Eye (tissue), 1 donor: ENCODE measurements around the gene C14orf39.
"Not testable (repeated sequence)": the region's sequence is repeated elsewhere in the genome, so short reads cannot be mapped to it uniquely, and the experiment has no call there.

Experiments used
- DNase-seq: peaks from one replicate; pipeline ENCODE4 v3.0.0-alpha.2; 2015

The C14orf39 gene

GRCh38 chr14:60488175-60488574 lies 2.3 kb upstream of the C14orf39 start:
- DNase-seq = peak; percentile 25

DNA sequence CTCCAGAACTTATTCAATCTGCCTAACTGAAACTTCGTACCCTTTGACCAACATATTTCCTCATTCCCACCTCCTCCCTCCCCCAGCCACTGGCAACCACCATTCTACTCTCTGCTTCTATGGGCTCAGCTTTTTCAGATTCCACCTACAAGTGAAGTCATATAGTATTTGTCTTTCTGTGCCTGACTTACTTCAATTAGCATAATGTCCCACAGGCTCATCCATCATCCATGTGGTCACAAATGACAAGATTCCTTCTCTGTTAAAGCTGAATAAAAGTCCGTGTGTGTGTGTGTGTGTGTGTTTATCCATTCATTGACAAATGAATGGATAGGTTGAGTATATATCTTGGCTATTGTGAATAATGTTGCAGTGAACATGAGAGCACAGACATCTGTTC lies 1.3 kb upstream of the C14orf39 start:
- no peak for DNase-seq

GRCh38 chr14:60485057-60485597 lies 736 bp downstream of the C14orf39 start:
- DNase-seq = peak; percentile 86

GRCh38 chr14:60482743-60483142 lies 3.1 kb downstream of the C14orf39 start:
- peak; percentile 6 for DNase-seq

GRCh38 chr14:60480248-60480647 lies 5.6 kb downstream of the C14orf39 start:
- DNase-seq = not testable (repeated sequence)

GRCh38 chr14:60455875-60456274 lies 30.0 kb downstream of the C14orf39 start:
- no peak for DNase-seq

DNA sequence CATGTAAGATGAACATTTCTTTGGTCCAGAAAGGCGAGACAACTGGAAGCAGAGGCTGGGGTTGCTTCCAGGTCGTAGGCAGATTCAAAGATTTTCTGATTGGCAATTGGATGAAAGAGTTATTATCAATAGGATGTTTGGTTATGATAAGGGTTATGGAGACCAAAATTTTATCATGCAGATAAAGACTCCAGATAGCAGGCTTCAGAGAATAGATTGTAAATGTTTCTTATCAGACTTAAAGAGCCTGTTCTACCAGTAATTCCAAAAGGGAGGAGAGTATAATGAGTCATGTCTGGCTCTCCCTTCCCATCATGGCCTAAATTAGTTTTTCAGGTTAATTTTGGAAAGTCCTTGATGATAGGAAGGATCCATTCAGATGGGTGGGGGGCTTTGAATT lies 55.6 kb downstream of the C14orf39 start:
- no peak for DNase-seq

- no peak for DNase-seq
Observed at GRCh38 chr14:60420050-60420449, 65.8 kb downstream of the C14orf39 start.

DNA sequence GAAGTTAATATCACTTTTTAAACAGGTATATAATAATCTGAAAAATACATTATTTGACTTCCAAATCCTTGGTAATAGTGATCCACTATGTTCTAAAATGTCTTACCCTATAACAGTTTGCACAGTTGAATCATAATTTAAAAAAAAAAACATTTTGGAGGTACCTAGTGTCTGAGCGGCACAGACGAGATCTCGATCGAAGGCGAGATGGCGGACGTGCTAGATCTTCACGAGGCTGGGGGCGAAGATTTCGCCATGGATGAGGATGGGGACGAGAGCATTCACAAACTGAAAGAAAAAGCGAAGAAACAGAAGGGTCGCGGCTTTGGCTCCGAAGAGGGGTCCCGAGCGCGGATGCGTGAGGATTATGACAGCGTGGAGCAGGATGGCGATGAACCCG lies 88.3 kb downstream of the C14orf39 start:
- not testable (repeated sequence) for DNase-seq

- no peak for DNase-seq
Observed at GRCh38 chr14:60396718-60397343, 89.0 kb downstream of the C14orf39 start.
